ENCODE data around the gene SP1. TPM values are rescaled to one million over a fixed set of nuclear protein-coding genes. Genes with fewer than 3 reads are reported as not detected.

The SP1 gene
- total RNA-seq, 1 donor: 50.3 TPM

GRCh38 chr12:53424626-53425514 lies 44.9 kb downstream of the SP1 start:
- no peaks in the 10 kb centered on the region for H3K27me3 ChIP-seq (ENCODE audit: insufficient read depth, low read length)
- no peaks in the 10 kb centered on the region for H3K9me3 ChIP-seq (ENCODE audit: low read depth, low read length)
- H3K79me2 ChIP-seq (ENCODE audit: insufficient read depth, low read length): no peaks in the 10 kb centered on the region
- no peak overlapping the region for H2AFZ ChIP-seq (ENCODE audit: low read length)
- TF ChIP-seq CTCF (IDR thresholded peaks at IDR 0.05; ENCODE audit: extremely low read depth, low read depth, low read length): no peak
- no peaks in the 10 kb centered on the region for H4K20me1 ChIP-seq (ENCODE audit: insufficient read depth, low read length)
- H3K36me3 ChIP-seq (ENCODE audit: insufficient read depth, low read length): no peaks in the 10 kb centered on the region
- H3K4me2 ChIP-seq (ENCODE audit: insufficient read depth, low read length): no peak overlapping the region
- H3K4me1 ChIP-seq (ENCODE audit: insufficient read depth, low read length): peaks cover 16% of the 10 kb centered on the region
- H3K4me3 ChIP-seq (ENCODE audit: insufficient read depth, low read length): no peak overlapping the region
- H3K27ac ChIP-seq (ENCODE audit: low read depth, low read length): no peak overlapping the region
- DNase-seq (ENCODE audit: insufficient read length, low spot score, missing footprints): no peak

GRCh38 chr12:53425515-53426150 lies 45.7 kb downstream of the SP1 start:
- no peak for DNase-seq (ENCODE audit: insufficient read length, low spot score, missing footprints)
- no peak for TF ChIP-seq CTCF (IDR thresholded peaks at IDR 0.05; ENCODE audit: extremely low read depth, low read depth, low read length)
- H3K4me3 ChIP-seq (ENCODE audit: insufficient read depth, low read length): no peak overlapping the region
- H3K4me1 ChIP-seq (ENCODE audit: insufficient read depth, low read length): peaks cover 18% of the 10 kb centered on the region
- H4K20me1 ChIP-seq (ENCODE audit: insufficient read depth, low read length): no peaks in the 10 kb centered on the region
- H3K27me3 ChIP-seq (ENCODE audit: insufficient read depth, low read length): no peaks in the 10 kb centered on the region
- no peaks in the 10 kb centered on the region for H3K79me2 ChIP-seq (ENCODE audit: insufficient read depth, low read length)
- H3K27ac ChIP-seq (ENCODE audit: low read depth, low read length): no peak overlapping the region
- no peak overlapping the region for H3K4me2 ChIP-seq (ENCODE audit: insufficient read depth, low read length)
- H3K9me3 ChIP-seq (ENCODE audit: low read depth, low read length): no peaks in the 10 kb centered on the region
- no peaks in the 10 kb centered on the region for H3K36me3 ChIP-seq (ENCODE audit: insufficient read depth, low read length)
- H2AFZ ChIP-seq (ENCODE audit: low read length): no peak overlapping the region

GRCh38 chr12:53427905-53428594 lies 48.1 kb downstream of the SP1 start:
- no peaks in the 10 kb centered on the region for H3K36me3 ChIP-seq (ENCODE audit: insufficient read depth, low read length)
- no peaks in the 10 kb centered on the region for H3K27me3 ChIP-seq (ENCODE audit: insufficient read depth, low read length)
- peaks cover 23% of the 10 kb centered on the region for H3K4me1 ChIP-seq (ENCODE audit: insufficient read depth, low read length)
- H2AFZ ChIP-seq (ENCODE audit: low read length): no peak overlapping the region
- no peaks in the 10 kb centered on the region for H4K20me1 ChIP-seq (ENCODE audit: insufficient read depth, low read length)
- no peak overlapping the region for H3K27ac ChIP-seq (ENCODE audit: low read depth, low read length)
- H3K4me3 ChIP-seq (ENCODE audit: insufficient read depth, low read length): no peak overlapping the region
- no peak overlapping the region for H3K4me2 ChIP-seq (ENCODE audit: insufficient read depth, low read length)
- H3K79me2 ChIP-seq (ENCODE audit: insufficient read depth, low read length): no peaks in the 10 kb centered on the region
- no peak for TF ChIP-seq CTCF (IDR thresholded peaks at IDR 0.05; ENCODE audit: extremely low read depth, low read depth, low read length)
- no peaks in the 10 kb centered on the region for H3K9me3 ChIP-seq (ENCODE audit: low read depth, low read length)
- DNase-seq (ENCODE audit: insufficient read length, low spot score, missing footprints): peak; percentile 94

- Histone ChIP-seq H3K27me3 (ENCODE audit: insufficient read depth, low read length) (no peaks in the 10 kb centered on the region), H3K79me2 (ENCODE audit: insufficient read depth, low read length) (no peaks in the 10 kb centered on the region), H3K4me3 (ENCODE audit: insufficient read depth, low read length) (no peak overlapping the region), H3K4me2 (ENCODE audit: insufficient read depth, low read length) (no peak overlapping the region), H3K4me1 (ENCODE audit: insufficient read depth, low read length) (peaks cover 23% of the 10 kb centered on the region), H4K20me1 (ENCODE audit: insufficient read depth, low read length) (no peaks in the 10 kb centered on the region), H2AFZ (ENCODE audit: low read length) (no peak overlapping the region), H3K9me3 (ENCODE audit: low read depth, low read length) (no peaks in the 10 kb centered on the region), H3K36me3 (ENCODE audit: insufficient read depth, low read length) (no peaks in the 10 kb centered on the region), H3K27ac (ENCODE audit: low read depth, low read length) (no peak overlapping the region)
- no peak for TF ChIP-seq CTCF (IDR thresholded peaks at IDR 0.05; ENCODE audit: extremely low read depth, low read depth, low read length)
- DNase-seq (ENCODE audit: insufficient read length, low spot score, missing footprints): no peak
These were observed 48.8 kb downstream of the SP1 start for GRCh38 chr12:53428741-53429140.
